Gastroesophageal sphincter (tissue), 4 donors: ENCODE data around the gene GDAP2. TPM values are rescaled to one million over a fixed set of nuclear protein-coding genes. Genes with fewer than 3 reads are reported as not detected.

Experiments
- ATAC-seq: fragments of 150-250 bp; one replicate; pipeline ENCODE4 v1.9.1; 2016; ENCODE audit warnings: mild to moderate bottlenecking, moderate library complexity
- H3K27ac ChIP-seq, 4 donors: fragments of 200-600 bp; sonication (generic) in 3 of 4; 1 replicate in 3 of 4; 2 replicates in 1 of 4; pipeline ENCODE4 v1.5.1; 2016 to 2019
- H3K27me3 ChIP-seq: fragments of 200-600 bp; sonication (generic); one replicate; pipeline ENCODE4 v1.5.1; 2019
- H3K36me3 ChIP-seq, 2 donors: fragments of 200-600 bp; sonication (generic); one replicate each; pipeline ENCODE4 v1.5.1; 2019; ENCODE audit warnings: control low read depth in 1 of 2
- H3K4me1 ChIP-seq, 3 donors: fragments of 200-600 bp; sonication (generic); 1 replicate in 2 of 3; 2 replicates in 1 of 3; pipeline ENCODE4 v1.5.1; 2016 to 2019; ENCODE audit warnings: control low read depth in 2 of 3
- H3K4me3 ChIP-seq, 2 donors: fragments of 200-600 bp; sonication (generic); one replicate each; pipeline ENCODE4 v1.5.1; 2019; ENCODE audit warnings: mild to moderate bottlenecking in 1 of 2, moderate library complexity in 1 of 2
- H3K9me3 ChIP-seq, 3 donors: fragments of 200-600 bp; sonication (generic); one replicate each; pipeline ENCODE4 v1.5.1; 2017 to 2019; ENCODE audit warnings: control low read depth in 2 of 3
- CTCF ChIP-seq, 4 experiments: fragments of 200-600 bp in 2 of 4; fragments of 450-650 bp in 2 of 4; sonication (generic) in 1 of 4; IDR thresholded peaks; one replicate each; pipeline ENCODE4 v1.5.1; 2017 to 2019; ENCODE audit warnings: antibody characterized with exemption in 4 of 4, mild to moderate bottlenecking in 2 of 4, moderate library complexity in 2 of 4
- EP300 ChIP-seq: sonication (generic); formaldehyde crosslinking; IDR thresholded peaks from one replicate; pipeline ENCODE4 v1.6.1; 2017; ENCODE audit warnings: antibody characterized with exemption, mild to moderate bottlenecking
- POLR2A ChIP-seq, 2 donors: fragments of 450-650 bp; IDR thresholded peaks; one replicate each; pipeline ENCODE4 v1.6.1; 2017; ENCODE audit warnings: antibody characterized with exemption in 2 of 2, mild to moderate bottlenecking in 2 of 2, moderate library complexity in 1 of 2
- POLR2AphosphoS5 ChIP-seq: sonication (generic); formaldehyde crosslinking; IDR thresholded peaks from one replicate; pipeline ENCODE4 v1.6.1; 2017; ENCODE audit warnings: antibody characterized with exemption
- WGBS, 2 donors: methylation state at CpG; one replicate each; pipeline ENCODE4 v1.1.5; 2018; ENCODE audit warnings: low coverage in 1 of 2; 5-methylcytosine and 5-hydroxymethylcytosine counted together
- total RNA-seq, 4 donors: library from RNA; depleted of rRNA; stranded (reverse); fragments of >200 nt; gene quantifications; one replicate each; pipeline ENCODE4 v1.1.0, GENCODE V29; 2016

Gene GDAP2
- total RNA-seq, 4 donors from 2014 or later = 23.6 to 37.4 (median 31.2) TPM

- H3K27ac ChIP-seq = no peak overlapping the region
- TF ChIP-seq POLR2AphosphoS5 = no peak
- TF ChIP-seq CTCF (IDR thresholded peaks at IDR 0.05) = no peak
- no peak for TF ChIP-seq POLR2A (IDR thresholded peaks at IDR 0.05)
- TF ChIP-seq EP300 = no peak
- 20 to 30% methylated on average over 1 to 4 of the region's 4 CpGs for WGBS, 2 donors
- ATAC-seq = no peak
- no peaks in the 10 kb centered on the region for H3K4me1 ChIP-seq
- H3K27me3 ChIP-seq = no peaks in the 10 kb centered on the region
- no peak overlapping the region for H3K4me3 ChIP-seq
- H3K36me3 ChIP-seq = peaks cover 0 to 6% of the 10 kb centered on the region in 2 donors
- H3K9me3 ChIP-seq = no peaks in the 10 kb centered on the region
Measured at GRCh38 chr1:117967477-117967876, 38.1 kb upstream of the GDAP2 start.

GRCh38 chr1:117964290-117965038 is 35.0 kb upstream of the GDAP2 start:
- WGBS, 2 donors = 74 to 80% methylated on average over 3 of the region's 3 CpGs
- no peak for ATAC-seq
- Histone ChIP-seq H3K4me3 (no peak overlapping the region), H3K9me3 (no peaks in the 10 kb centered on the region), H3K27ac (no peak overlapping the region), H3K27me3 (no peaks in the 10 kb centered on the region), H3K36me3 (peaks cover 0 to 33% of the 10 kb centered on the region in 2 donors), H3K4me1 (no peaks in the 10 kb centered on the region)
- TF ChIP-seq POLR2A (IDR thresholded peaks at IDR 0.05) = no peak
- no peak for TF ChIP-seq POLR2AphosphoS5
- no peak for TF ChIP-seq EP300
- no peak for TF ChIP-seq CTCF (IDR thresholded peaks at IDR 0.05)

GRCh38 chr1:117959364-117959763 is 29.9 kb upstream of the GDAP2 start:
- TF ChIP-seq EP300 = no peak
- TF ChIP-seq POLR2AphosphoS5 = no peak
- no peak for TF ChIP-seq CTCF (IDR thresholded peaks at IDR 0.05)
- TF ChIP-seq POLR2A (IDR thresholded peaks at IDR 0.05) = no peak
- Histone ChIP-seq H3K36me3 (peaks cover 4 to 84% of the 10 kb centered on the region in 2 donors), H3K27ac (no peak overlapping the region), H3K4me1 (no peaks in the 10 kb centered on the region), H3K9me3 (no peaks in the 10 kb centered on the region), H3K27me3 (no peaks in the 10 kb centered on the region), H3K4me3 (no peak overlapping the region)
- 85 to 88% methylated on average over 3 of the region's 3 CpGs for WGBS, 2 donors
- ATAC-seq = no peak

GRCh38 chr1:117952386-117952785 is 23.0 kb upstream of the GDAP2 start:
- H3K4me1 ChIP-seq = no peaks in the 10 kb centered on the region
- ATAC-seq = no peak
- H3K27ac ChIP-seq = no peak overlapping the region
- peaks cover 11 to 100% of the 10 kb centered on the region in 2 donors for H3K36me3 ChIP-seq
- H3K4me3 ChIP-seq = no peak overlapping the region
- TF ChIP-seq EP300 = no peak
- no peak for TF ChIP-seq POLR2AphosphoS5
- no peak for TF ChIP-seq CTCF (IDR thresholded peaks at IDR 0.05)
- no peak for TF ChIP-seq POLR2A (IDR thresholded peaks at IDR 0.05)
- WGBS, 2 donors = 83 to 94% methylated on average over 1 of the region's 1 CpG
- H3K9me3 ChIP-seq = no peaks in the 10 kb centered on the region
- H3K27me3 ChIP-seq = no peaks in the 10 kb centered on the region

GRCh38 chr1:117942293-117942692 is 12.9 kb upstream of the GDAP2 start:
- 67 to 98% methylated on average over 1 to 2 of the region's 2 CpGs for whole genome bisulfite sequencing, 2 donors
- Histone ChIP-seq H3K27ac (no peak overlapping the region), H3K27me3 (no peaks in the 10 kb centered on the region), H3K4me1 (no peaks in the 10 kb centered on the region), H3K36me3 (peaks cover 5 to 100% of the 10 kb centered on the region in 2 donors), H3K4me3 (no peak overlapping the region), H3K9me3 (no peaks in the 10 kb centered on the region)
- no peak for ATAC-seq
- TF ChIP-seq POLR2A (IDR thresholded peaks at IDR 0.05) (no peak), CTCF (IDR thresholded peaks at IDR 0.05) (no peak), EP300 (no peak), POLR2AphosphoS5 (no peak)
